Stomach (tissue), 9 donors: ENCODE measurements around the gene TFF3. TPM values are rescaled to one million over a fixed set of nuclear protein-coding genes. Genes with fewer than 3 reads are reported as not detected.

Source experiments
- DNase-seq, 2 donors: peaks; one replicate each; pipeline versions ENCODE4 v3.0.0 to v3.0.0-alpha.2; 2013 to 2019
- H3K27ac ChIP-seq, 5 donors: fragments of 200-600 bp in 4 of 5; sonication (generic) in 4 of 5; one replicate each; pipeline ENCODE4 v1.5.1; 2013 to 2019; ENCODE audit warnings: mild to moderate bottlenecking in 1 of 5, moderate library complexity in 1 of 5
- H3K27me3 ChIP-seq, 3 donors: fragments of 200-600 bp; sonication (generic); one replicate each; pipeline ENCODE4 v1.5.1; 2017 to 2019; ENCODE audit warnings: mixed run types in 1 of 3
- H3K36me3 ChIP-seq, 4 donors: fragments of 200-600 bp; sonication (generic); 1 replicate in 3 of 4; 2 replicates in 1 of 4; pipeline ENCODE4 v1.5.1; 2016 to 2019
- H3K4me1 ChIP-seq, 4 donors: fragments of 200-600 bp; sonication (generic); one replicate each; pipeline ENCODE4 v1.5.1; 2016 to 2019
- H3K4me3 ChIP-seq, 4 donors: fragments of 200-600 bp; sonication (generic) in 3 of 4; one replicate each; pipeline ENCODE4 v1.5.1; 2016 to 2019; ENCODE audit warnings: mild to moderate bottlenecking in 1 of 4
- H3K9me3 ChIP-seq, 4 donors: fragments of 200-600 bp; sonication (generic); one replicate each; pipeline ENCODE4 v1.5.1; 2016 to 2019
- CTCF ChIP-seq, 7 experiments: fragments of 450-650 bp in 4 of 7; fragments of 200-600 bp in 3 of 7; sonication (generic) in 3 of 7; IDR thresholded peaks; one replicate each; pipeline ENCODE4 v1.5.1; 2016 to 2019; ENCODE audit warnings: antibody characterized with exemption in 7 of 7, control low read depth in 2 of 7, mild to moderate bottlenecking in 1 of 7
- EP300 ChIP-seq: sonication (generic); formaldehyde crosslinking; IDR thresholded peaks from one replicate; pipeline ENCODE4 v1.6.1; 2017; ENCODE audit warnings: antibody characterized with exemption
- POLR2A ChIP-seq, 4 donors: fragments of 450-650 bp; IDR thresholded peaks; one replicate each; pipeline ENCODE4 v1.6.1; 2016; ENCODE audit warnings: antibody characterized with exemption in 4 of 4, control low read depth in 2 of 4, mild to moderate bottlenecking in 1 of 4, moderate library complexity in 1 of 4
- POLR2AphosphoS5 ChIP-seq, 3 donors: sonication (generic); formaldehyde crosslinking; IDR thresholded peaks; one replicate each; pipeline ENCODE4 v1.6.1; 2016; ENCODE audit warnings: antibody characterized with exemption in 3 of 3
- WGBS, 5 donors: extraction: QIAGEN DNeasy Blood & Tissue Kit in 3 of 5; methylation state at CpG; one replicate each; pipeline versions ENCODE4 v1.1.5 to v1.1.7; 2013 to 2018; 5-methylcytosine and 5-hydroxymethylcytosine counted together
- intact Hi-C: fragments of 100-400 bp; cut with DNase I; formaldehyde crosslinking; loops from one replicate; pipeline ENCODE4 v1.15.1; 2023; ENCODE audit warnings: low total_unique reads
- polyA plus RNA-seq, 3 donors: library from polyadenylated mRNA; stranded (reverse); fragments of 200-250 nt; gene quantifications; one replicate each; pipeline ENCODE4 v1.2.3, GENCODE V29; 2013
- total RNA-seq, 5 donors: library from RNA; depleted of rRNA; stranded (reverse); fragments of >200 nt; gene quantifications; one replicate each; pipeline versions ENCODE4 v1.1.0 to v1.2.3, GENCODE V29; 2014 to 2016
- donor health status: healthy with polysubstance abuse.
- donor health status: Bipolar disorder and iron deficiency.
- donor health status: healthy.

The TFF3 gene
- total and polyA plus RNA-seq, 8 donors: 2.0 to 488 (median 27.3) TPM

DNA sequence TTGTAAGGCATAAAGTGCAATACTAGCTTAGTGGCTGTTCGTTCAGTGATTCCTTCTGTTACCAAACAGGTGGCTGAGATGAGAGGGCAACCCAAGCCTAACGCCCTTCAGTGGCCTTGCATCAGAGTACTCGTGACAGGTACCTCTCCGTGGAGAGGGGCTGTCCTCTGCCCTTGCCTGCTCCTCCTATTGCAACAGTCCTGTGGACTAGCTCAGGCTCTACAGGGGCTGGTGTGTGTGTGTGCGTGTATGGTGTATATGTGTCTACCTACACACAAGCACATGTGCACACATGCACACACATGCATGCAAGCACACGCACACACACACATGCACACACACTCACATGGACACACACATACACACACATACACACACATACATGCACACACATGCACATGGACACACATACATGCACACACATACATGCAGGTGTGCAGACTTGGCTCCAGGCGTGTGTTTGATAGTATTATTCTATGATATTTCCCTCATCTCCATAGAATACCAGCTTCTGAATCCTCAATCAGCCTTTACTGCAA is 15.1 kb downstream of the TFF3 start:
- WGBS, 5 donors: 84 to 89% (median 87%) methylated on average over 7 of the region's 7 CpGs
- Histone ChIP-seq H3K4me1 (peaks cover 0 to 4% (median 0%) of the 10 kb centered on the region in 4 donors), H3K27me3 (peaks cover 0 to 8% (median 0%) of the 10 kb centered on the region in 3 donors), H3K9me3 (no peaks in the 10 kb centered on the region), H3K4me3 (no peak overlapping the region), H3K36me3 (peaks cover 0 to 25% (median 25%) of the 10 kb centered on the region in 4 donors), H3K27ac (no peak overlapping the region)
- intact Hi-C loops: loop anchor here (10.0 kb wide), 1 partner anchor 145 kb away; no protein-coding TSS in a partner anchor
- no peak for DNase-seq
- TF ChIP-seq CTCF (IDR thresholded peaks at IDR 0.05): no peak
- TF ChIP-seq POLR2A (IDR thresholded peaks at IDR 0.05): no peak
- TF ChIP-seq EP300: no peak
- no peak for TF ChIP-seq POLR2AphosphoS5 (IDR thresholded peaks at IDR 0.05)

DNA sequence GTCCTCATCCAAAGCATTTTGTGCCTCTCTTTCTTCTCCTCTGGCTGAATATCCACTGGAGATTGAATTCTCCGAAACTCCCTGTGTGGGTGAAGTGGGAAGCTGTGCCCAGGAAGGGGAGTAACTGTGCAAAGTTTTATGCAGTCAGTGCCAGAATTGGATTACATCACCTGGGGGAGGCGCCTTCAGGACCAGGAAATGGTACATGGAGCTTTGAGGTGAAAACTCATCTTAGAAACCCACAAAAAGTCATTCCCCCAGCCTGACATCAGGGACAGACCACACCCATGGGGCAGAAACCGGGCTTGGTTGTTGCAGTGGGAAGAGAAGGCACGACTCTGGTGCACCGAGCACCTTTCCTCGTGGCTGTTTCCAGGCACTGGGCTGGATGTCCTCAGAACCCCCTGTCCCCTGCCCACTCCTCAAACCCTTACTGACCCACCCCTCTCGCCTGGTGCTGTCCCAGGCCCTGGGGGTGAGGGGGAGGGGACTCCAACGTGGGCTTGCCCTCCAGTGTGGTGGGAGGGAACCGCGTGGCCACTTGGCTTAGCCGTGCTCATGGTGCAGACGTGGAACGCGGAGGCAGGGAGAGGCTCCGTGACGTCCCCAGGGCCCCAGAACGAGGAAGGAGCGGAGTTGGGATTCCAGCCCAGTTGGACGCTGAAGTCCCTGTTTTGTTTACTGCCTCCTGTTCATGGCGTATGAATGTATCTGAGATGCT is 15.7 kb downstream of the TFF3 start:
- Histone ChIP-seq H3K4me3 (no peak overlapping the region), H3K27me3 (peaks cover 0 to 1% (median 0%) of the 10 kb centered on the region in 3 donors), H3K4me1 (peaks cover 0 to 4% (median 0%) of the 10 kb centered on the region in 4 donors), H3K27ac (no peak overlapping the region), H3K9me3 (no peaks in the 10 kb centered on the region), H3K36me3 (peaks cover 0 to 31% (median 30%) of the 10 kb centered on the region in 4 donors)
- no peak for TF ChIP-seq POLR2AphosphoS5 (IDR thresholded peaks at IDR 0.05)
- no peak for TF ChIP-seq EP300
- TF ChIP-seq CTCF (IDR thresholded peaks at IDR 0.05): no peak
- no peak for TF ChIP-seq POLR2A (IDR thresholded peaks at IDR 0.05)
- DNase-seq: no peak
- intact Hi-C loops: loop anchor here (10.0 kb wide), 1 partner anchor 145 kb away; no protein-coding TSS in a partner anchor
- WGBS, 5 donors: 72 to 81% (median 75%) methylated on average over 19 to 20 of the region's 20 CpGs

DNA sequence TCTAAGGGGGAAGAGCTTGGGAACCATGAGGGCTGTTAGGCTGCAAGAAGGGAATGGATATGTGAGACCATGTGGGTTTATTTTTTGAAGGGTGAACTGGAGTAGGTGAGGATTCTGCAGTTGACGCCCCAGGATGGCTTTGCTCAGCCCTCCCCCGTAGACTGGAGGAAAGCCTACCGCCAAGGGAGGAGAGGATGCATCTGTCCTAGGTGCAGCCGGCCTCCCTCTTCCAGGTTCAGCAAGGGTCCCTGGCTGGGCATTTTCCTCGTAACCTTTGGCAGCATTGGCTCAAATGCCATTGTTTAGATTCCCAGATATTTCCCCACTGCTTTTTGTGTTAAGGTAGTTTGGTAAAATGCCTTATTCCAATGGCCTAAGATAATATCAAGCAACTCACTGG is 16.6 kb downstream of the TFF3 start:
- WGBS, 5 donors: 81 to 90% (median 85%) methylated on average over 5 of the region's 5 CpGs
- Histone ChIP-seq H3K9me3 (no peaks in the 10 kb centered on the region), H3K27ac (no peak overlapping the region), H3K4me1 (peaks cover 0 to 4% (median 0%) of the 10 kb centered on the region in 4 donors), H3K36me3 (peaks cover 0 to 39% (median 38%) of the 10 kb centered on the region in 4 donors), H3K4me3 (no peak overlapping the region), H3K27me3 (no peaks in the 10 kb centered on the region)
- intact Hi-C loops: no loop called here
- DNase-seq: no peak
- TF ChIP-seq POLR2AphosphoS5 (IDR thresholded peaks at IDR 0.05): no peak
- no peak for TF ChIP-seq EP300
- TF ChIP-seq POLR2A (IDR thresholded peaks at IDR 0.05): no peak
- TF ChIP-seq CTCF (IDR thresholded peaks at IDR 0.05): no peak

DNA sequence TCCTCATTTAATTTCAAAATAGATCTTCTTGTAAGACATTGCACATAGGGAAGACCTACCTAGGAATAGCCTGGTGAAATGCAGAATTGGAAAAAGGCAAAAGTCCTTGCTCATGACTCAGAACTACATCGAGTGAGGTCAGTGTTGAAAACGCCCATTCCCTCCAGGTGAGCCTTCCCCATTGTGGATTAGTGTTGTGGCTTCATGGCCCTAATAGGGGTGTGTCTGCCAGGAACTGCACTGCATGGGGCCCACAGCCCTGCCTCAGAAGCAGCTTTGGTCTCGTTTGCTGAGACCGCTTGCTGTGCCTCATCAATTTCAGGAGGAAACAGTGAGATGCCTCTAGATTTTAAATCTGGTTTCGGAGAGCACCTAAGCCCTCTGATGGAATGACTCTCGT is 17.0 kb downstream of the TFF3 start:
- H3K27ac ChIP-seq: no peak overlapping the region
- H3K4me3 ChIP-seq: no peak overlapping the region
- no peaks in the 10 kb centered on the region for H3K27me3 ChIP-seq
- peak in 1 of 2 donors; percentile 79 for DNase-seq
- peaks cover 0 to 4% (median 0%) of the 10 kb centered on the region in 4 donors for H3K4me1 ChIP-seq
- TF ChIP-seq POLR2AphosphoS5 (IDR thresholded peaks at IDR 0.05) (no peak), EP300 (no peak), POLR2A (IDR thresholded peaks at IDR 0.05) (no peak), CTCF (IDR thresholded peaks at IDR 0.05) (no peak)
- 69 to 81% (median 72%) methylated on average over 6 of the region's 6 CpGs for WGBS, 5 donors
- intact Hi-C loops: no loop called here
- H3K36me3 ChIP-seq: peaks cover 0 to 42% (median 41%) of the 10 kb centered on the region in 4 donors
- H3K9me3 ChIP-seq: no peaks in the 10 kb centered on the region
